WERI-Rb-1 (cell line): ENCODE results near the gene TFDP3.

Source experiments
- DNase-seq: peaks from one replicate; pipeline ENCODE4 v3.0.0-alpha.2; 2020
- H3K27ac ChIP-seq: fragments of 250-450 bp; sonication (Bioruptor Pico); 2 replicates; pipeline ENCODE4 v1.5.1; 2020; ENCODE audit warnings: mild to moderate bottlenecking, moderate library complexity
- H3K27me3 ChIP-seq: fragments of 250-450 bp; sonication (Bioruptor Pico); 2 replicates; pipeline ENCODE4 v1.5.1; 2021; ENCODE audit warnings: mild to moderate bottlenecking, low read depth, moderate library complexity; ENCODE audit not compliant: insufficient read depth, severe bottlenecking
- H3K36me3 ChIP-seq: fragments of 250-450 bp; sonication (Bioruptor Pico); 2 replicates; pipeline ENCODE4 v1.5.1; 2020; ENCODE audit warnings: mild to moderate bottlenecking, moderate library complexity
- H3K4me3 ChIP-seq: 2 replicates; pipeline ENCODE4 v1.5.1; 2011; ENCODE audit warnings: low read depth, mild to moderate bottlenecking, control low read depth, low read length
- H3K9me3 ChIP-seq: fragments of 250-450 bp; sonication (Bioruptor Pico); 2 replicates; pipeline ENCODE4 v1.5.1; 2021; ENCODE audit warnings: mild to moderate bottlenecking, moderate library complexity; ENCODE audit not compliant: severe bottlenecking
- CTCF ChIP-seq: IDR thresholded peaks from 2 replicates; pipeline ENCODE4 v1.5.1; 2011; ENCODE audit warnings: low read depth, mild to moderate bottlenecking, control low read depth, inconsistent platforms, low read length

TFDP3 gene

GRCh38 chrX:133207751-133208150 is 10.4 kb downstream of the TFDP3 start:
- H3K36me3 ChIP-seq, result no peaks in the 10 kb centered on the region
- TF ChIP-seq CTCF, result no peak
- no peak overlapping the region for H3K27ac ChIP-seq
- peaks cover 75% of the 10 kb centered on the region for H3K27me3 ChIP-seq
- DNase-seq, result no peak
- no peak overlapping the region for H3K4me3 ChIP-seq
- H3K9me3 ChIP-seq, result no peaks in the 10 kb centered on the region

- no peak for TF ChIP-seq CTCF
- H3K27ac ChIP-seq, result no peak overlapping the region
- no peaks in the 10 kb centered on the region for H3K9me3 ChIP-seq
- no peak overlapping the region for H3K4me3 ChIP-seq
- H3K36me3 ChIP-seq, result no peaks in the 10 kb centered on the region
- DNase-seq, result no peak
- peaks cover 74% of the 10 kb centered on the region for H3K27me3 ChIP-seq
Observed at GRCh38 chrX:133191739-133192039, 26.5 kb downstream of the TFDP3 start.

GRCh38 chrX:133190877-133191738 is 27.0 kb downstream of the TFDP3 start:
- H3K4me3 ChIP-seq, result no peak overlapping the region
- no peak overlapping the region for H3K27ac ChIP-seq
- TF ChIP-seq CTCF, result no peak
- H3K36me3 ChIP-seq, result no peaks in the 10 kb centered on the region
- H3K27me3 ChIP-seq, result peaks cover 73% of the 10 kb centered on the region
- H3K9me3 ChIP-seq, result no peaks in the 10 kb centered on the region
- no peak for DNase-seq

GRCh38 chrX:133189195-133189594 is 29.0 kb downstream of the TFDP3 start:
- H3K36me3 ChIP-seq, result no peaks in the 10 kb centered on the region
- H3K27me3 ChIP-seq, result peaks cover 59% of the 10 kb centered on the region
- DNase-seq, result no peak
- no peaks in the 10 kb centered on the region for H3K9me3 ChIP-seq
- no peak for TF ChIP-seq CTCF
- H3K27ac ChIP-seq, result no peak overlapping the region
- H3K4me3 ChIP-seq, result no peak overlapping the region

GRCh38 chrX:133188631-133189030 is 29.5 kb downstream of the TFDP3 start:
- Histone ChIP-seq H3K27ac (no peak overlapping the region), H3K27me3 (peaks cover 57% of the 10 kb centered on the region), H3K4me3 (no peak overlapping the region), H3K36me3 (no peaks in the 10 kb centered on the region), H3K9me3 (no peaks in the 10 kb centered on the region)
- no peak for DNase-seq
- no peak for TF ChIP-seq CTCF

- H3K27me3 ChIP-seq, result peaks cover 34% of the 10 kb centered on the region
- H3K4me3 ChIP-seq, result no peak overlapping the region
- H3K27ac ChIP-seq, result no peak overlapping the region
- no peaks in the 10 kb centered on the region for H3K36me3 ChIP-seq
- no peak for TF ChIP-seq CTCF
- no peak for DNase-seq
- H3K9me3 ChIP-seq, result no peaks in the 10 kb centered on the region
Observed at GRCh38 chrX:133185938-133186337, 32.2 kb downstream of the TFDP3 start.
